Glomerular visceral epithelial cell (primary cell): ENCODE data around the gene DENND2A.
"Not testable (repeated sequence)": the region's sequence is repeated elsewhere in the genome, so short reads cannot be mapped to it uniquely, and the experiment has no call there.

Experiments used
- DNase-seq: peaks from one replicate; pipeline ENCODE4 v3.0.0-alpha.2; 2016; ENCODE audit errors: extremely low spot score

Gene DENND2A

DNA sequence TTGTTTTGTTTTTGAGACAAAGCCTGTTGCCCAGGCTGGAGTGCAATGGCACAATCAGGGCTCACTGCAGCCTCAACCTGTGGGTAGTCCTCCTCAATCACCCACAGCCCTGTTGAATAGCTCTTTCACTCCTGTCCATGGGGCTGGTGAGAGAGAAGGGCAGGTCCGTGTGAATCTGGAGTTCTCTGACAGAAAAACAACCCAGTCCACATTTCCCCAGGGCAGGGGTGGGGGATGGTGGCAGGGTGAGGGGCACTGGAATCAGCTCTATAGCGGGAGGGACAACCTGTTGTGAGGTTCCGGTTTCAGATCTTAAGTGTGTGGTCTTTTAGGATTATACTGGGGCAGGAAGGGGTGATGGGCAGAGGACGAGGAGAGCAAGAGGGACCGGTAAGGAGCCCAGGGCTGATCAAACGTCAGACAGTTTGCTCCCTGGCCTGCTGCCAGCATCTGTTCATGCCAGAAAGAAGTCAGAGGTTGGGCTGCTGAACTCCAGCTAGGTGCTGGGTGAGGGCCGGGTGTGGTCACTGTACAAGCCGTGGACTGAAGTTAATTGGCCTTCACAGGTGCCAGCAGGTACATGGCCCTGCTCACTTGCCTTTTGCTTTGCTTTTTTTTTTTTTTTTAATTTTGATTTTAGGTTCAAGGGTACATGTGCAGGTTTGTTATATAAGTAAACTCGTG, 128.2 kb downstream of the DENND2A start:
- DNase-seq: peak; percentile 27

DNA sequence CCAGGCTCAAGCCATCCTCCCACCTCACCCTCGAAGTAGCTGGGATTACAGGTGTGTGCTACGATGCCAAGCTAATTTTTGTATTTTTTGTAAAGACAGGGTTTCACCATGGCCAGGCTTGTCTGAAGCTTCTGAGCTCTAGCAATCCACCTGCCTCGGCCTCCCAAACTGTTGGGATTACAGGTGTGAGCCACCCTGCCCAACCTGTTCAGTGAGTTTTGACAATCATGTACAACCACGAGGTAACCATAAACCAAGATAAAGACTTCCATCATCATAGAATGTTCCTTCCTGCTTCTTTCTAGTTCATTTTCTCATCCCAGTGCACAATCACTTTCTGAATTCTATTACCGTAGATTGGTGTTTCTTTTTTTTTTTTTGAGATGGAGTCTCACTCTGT, 130.8 kb downstream of the DENND2A start:
- no peak for DNase-seq

DNA sequence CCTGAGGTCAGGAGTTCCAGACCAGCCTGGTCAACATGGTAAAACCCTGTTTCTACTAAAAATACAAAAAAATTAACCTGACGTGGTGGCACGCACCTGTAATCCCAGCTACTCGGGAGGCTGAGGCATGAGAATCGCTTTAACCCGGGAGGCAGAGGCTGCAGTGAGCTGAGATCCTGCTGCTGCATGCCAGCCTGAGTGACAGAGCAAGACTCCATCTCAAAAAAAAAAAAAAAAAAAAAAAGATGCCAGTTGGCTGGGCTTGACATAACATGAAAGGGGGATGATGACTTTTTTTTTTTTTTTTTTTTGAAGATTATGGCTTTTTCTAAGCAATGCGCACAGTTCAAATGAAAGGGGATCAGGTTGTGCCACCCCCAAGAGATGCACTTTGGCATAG, 133.1 kb downstream of the DENND2A start:
- not testable (repeated sequence) for DNase-seq

DNA sequence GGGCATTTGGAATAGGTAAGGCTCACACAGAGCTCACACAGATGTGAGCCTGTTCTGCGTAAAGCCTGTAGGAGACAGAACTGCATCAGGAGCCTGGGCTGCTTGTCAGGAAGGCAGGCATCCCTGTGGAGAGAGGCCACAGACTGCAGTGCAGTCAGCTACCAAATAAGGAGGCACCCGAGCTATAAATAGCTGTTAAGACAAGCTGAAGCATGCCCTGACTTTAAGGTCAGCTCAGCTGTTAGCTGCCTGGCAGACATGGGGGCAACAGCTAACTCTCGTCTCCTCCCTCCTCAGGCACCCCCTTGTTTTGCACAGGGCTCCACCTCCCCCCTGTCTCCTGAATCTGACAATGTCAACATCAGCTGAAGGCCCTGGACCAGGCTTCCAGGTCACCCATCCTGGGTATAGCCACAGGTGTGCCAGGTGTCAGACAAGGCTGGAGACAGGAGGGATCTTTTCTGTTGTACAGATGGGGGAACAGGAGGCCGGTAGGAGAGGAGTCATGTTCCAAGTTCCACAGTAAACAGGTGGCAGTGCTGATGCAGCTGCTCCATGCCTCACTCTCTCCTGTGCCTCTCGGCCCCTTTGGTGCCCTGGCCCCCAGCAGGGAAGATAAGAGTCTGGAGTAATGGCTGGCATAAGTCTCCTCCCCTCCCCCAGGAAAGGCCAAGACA, 133.7 kb downstream of the DENND2A start:
- peak; percentile 44 for DNase-seq

DNA sequence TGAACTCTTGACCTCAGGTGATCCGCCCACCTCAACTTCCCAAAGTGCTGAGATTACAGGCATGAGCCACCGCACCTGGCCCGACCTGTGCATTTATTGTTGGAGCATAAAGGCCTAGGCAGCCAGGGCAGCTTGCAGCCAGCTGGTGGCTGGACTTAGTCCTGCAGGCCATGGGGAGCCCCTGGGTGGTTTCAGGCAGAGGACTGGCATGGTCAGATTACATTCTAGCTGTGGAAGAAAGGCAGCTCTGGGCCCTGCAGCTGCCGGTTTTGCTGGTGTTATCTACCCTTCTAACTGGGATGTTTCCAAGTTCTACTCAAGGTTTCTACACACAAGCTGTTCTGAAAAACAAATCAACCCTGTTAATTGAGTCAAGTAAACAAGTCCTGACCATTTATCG, 138.6 kb downstream of the DENND2A start:
- DNase-seq: no peak

DNA sequence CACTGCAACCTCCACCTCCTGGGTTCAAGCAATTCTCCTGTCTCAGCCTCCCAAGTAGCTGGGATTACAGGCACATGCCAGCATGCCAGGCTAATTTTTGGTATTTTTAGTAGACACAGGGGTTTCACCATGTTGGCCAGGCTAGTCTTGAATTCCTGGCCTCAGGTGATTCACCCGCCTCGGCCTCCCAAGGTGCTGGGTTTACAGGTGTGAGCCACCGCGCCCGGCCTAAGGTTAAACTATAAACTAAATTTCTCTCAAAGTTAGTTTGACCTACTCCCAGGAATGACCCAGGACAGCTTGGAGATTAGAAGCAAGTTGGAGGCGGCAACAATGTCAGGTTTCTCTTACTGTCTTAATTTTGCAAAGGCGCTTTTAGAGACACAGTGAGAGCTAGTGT, 142.8 kb downstream of the DENND2A start:
- DNase-seq: not testable (repeated sequence)

DNA sequence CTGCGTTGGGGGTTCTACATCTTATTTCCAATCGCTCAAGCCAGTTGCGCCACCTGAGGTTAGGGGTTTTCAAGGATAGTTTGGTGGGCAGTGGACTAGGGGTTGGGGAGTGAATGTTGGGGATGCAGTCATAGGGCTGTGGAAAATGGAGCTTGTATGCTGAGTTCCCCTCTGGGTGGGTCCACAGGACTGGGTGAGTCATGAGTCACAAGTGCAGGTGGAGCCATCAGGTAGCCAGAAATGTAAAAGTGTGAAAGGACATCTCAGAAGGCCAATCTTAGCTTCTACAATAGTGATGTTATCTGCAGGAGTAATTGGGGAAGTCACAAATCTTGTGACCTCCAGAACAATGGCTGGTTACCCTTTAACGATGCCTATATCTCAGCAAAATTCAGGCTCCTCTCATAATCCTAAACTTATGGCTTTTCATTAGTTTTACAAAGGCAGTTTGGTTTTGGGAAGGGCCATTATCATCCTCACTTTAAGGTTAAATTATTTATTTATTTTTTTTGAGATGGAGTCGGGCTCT, 143.3 kb downstream of the DENND2A start:
- DNase-seq: no peak

DNA sequence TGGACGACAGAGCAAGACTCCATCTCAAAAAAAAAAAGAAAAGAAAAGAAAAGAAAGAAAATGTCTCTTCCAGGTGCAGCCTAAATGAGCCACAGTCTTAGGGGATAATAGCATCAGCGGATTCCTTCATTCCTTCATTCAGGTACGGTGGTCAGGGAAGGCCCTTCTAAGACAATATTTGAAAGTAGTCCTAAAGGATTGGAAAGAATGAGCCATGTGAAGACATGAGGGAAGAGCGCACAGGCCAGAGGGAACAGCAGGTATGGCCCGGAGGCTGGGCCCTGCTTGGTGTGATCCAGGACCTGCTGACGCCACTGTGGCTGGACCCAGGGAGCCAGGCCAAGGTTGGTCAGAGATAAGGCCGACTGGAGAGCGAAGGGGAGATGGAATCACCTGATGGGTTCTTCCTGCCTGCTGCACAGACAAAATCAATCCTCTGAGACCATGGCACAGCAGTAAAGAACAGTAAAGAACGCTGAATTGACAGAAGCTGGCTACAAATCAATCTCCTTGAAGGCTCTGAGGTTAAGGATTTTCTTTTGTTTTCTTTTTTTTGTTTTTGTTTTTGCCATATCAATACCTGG, 145.0 kb downstream of the DENND2A start:
- DNase-seq: no peak

DNA sequence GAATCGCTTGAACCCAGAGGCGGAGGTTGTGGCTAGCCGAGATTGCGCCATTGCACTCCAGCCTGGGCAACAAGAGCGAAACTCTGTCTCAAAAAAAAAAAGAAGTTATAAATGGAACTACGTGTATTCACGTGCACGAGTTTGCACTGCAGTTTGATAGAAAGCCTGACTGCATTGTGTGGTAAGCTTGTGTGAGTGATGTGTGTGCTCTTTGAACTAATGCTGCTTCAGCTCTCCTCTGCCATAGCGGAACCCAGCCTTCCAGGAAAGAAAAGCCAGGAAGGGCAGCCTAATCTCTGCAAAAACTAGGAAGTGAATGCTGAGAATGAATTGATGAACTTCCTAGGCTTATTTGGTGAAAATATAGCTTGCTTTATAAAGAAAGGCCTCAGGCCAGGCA, 145.7 kb downstream of the DENND2A start:
- DNase-seq: no peak

DNA sequence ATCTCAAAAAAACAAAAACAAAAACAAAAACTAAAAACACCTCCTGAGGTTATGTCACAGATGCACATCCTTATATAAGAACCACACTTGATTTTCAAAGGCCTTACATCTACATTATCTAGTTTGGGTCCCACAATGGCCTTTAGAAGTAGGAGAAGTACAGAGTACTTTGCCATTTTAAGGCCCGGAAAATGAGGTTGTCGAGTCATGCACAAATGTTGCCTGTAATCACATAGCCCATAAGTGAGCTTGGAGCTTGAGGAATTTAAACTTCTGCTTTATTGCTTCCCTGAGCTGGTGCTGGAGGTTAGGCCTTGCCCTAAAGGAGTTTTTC, 151.6 kb downstream of the DENND2A start:
- DNase-seq: no peak

DNA sequence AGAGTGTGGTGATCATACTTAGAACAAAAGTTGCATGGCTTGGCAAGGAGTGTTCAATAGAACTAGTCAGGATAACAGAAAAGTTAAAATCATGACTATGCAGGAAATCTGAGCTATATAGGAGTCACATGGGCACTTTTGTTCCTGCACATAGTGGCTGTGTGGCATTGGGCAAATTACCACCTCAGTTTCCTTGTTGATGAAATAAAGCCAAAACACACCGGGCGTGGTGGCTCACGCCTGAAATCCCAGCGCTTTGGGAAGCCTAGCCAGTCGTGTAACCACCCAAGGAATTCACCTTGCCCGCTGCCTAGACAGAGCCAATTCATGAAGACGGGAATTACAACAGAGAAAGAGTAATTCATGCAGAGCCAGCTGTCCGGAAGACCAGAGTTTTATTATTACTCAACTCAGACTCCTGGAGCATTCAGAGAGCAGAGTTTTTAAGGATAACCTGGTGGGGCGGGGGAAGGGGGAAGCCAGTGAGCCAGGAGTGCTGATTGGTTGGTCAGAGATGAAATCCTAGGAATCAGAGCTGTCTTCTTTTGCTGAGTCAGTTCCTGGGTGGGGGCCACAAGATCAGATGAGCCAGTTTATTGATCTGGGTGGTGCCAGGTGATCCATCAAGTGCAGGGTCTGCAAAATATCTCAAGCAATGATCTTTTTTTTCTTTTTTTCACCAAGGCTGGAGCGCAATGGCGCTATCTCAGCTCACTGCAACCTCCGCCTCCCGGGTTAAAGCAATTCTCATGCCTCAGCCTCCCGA, 154.9 kb downstream of the DENND2A start:
- DNase-seq: peak; percentile 20

DNA sequence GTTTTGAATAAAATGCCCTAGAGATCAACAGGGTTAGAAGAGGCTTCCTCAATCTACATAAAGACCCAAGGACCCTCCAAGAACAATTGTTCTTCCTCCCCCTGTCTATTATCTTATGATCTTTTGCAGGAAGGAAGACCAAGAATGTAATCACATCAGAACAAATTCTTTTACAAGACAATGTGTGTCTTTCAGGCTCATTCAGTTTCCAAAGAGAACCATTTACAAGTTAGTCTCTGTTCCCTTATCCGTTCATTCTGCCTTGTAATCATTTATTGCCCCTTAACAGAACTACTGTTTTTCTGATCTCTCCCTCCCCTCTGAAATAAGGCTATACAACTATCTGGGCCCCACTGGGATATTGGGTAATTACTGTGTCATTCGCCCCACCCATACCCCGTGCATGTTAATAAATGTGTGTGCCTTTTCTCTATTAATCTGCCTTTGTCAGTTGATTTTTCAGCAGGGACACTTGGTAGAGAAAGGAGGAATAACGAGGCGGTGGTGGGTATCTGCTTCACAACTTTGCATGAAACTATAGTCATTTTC, 155.6 kb downstream of the DENND2A start:
- no peak for DNase-seq

DNA sequence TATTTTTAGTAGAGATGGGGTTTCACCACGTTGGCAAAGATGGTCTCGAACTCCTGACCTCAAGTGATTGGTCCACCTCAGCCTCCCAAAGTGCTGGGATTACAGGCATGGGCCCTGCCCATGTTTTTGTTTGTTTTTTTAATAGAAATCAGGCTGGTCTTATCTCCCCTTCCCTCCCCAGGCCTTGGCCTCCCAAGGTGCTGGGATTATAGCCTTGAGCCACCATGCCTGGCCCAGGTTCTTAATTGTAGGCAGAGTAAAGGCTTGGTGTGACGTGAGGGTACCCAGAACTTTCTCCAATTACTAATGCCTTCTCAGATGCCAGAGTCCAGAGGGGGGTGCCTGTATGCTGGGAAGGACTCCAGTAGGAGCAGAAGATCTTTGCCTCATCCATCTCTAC, 156.1 kb downstream of the DENND2A start:
- DNase-seq: no peak

DNA sequence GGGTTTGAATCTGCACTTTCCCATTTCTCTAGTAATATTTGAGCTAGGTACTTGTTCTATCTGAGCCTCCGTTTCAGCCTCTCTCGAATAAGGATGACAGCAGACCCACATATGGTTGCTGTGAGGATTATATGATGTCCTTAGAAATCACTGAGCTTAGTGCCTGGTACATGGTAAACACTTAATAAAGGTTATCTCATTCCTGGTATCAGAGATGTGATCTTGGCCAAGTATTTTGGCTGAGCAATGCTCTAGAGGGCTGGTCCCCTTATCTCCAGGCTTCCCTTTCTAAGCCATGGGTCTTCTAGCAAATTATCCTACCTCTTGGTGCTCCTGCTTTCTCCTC, 160.9 kb downstream of the DENND2A start:
- DNase-seq: no peak

DNA sequence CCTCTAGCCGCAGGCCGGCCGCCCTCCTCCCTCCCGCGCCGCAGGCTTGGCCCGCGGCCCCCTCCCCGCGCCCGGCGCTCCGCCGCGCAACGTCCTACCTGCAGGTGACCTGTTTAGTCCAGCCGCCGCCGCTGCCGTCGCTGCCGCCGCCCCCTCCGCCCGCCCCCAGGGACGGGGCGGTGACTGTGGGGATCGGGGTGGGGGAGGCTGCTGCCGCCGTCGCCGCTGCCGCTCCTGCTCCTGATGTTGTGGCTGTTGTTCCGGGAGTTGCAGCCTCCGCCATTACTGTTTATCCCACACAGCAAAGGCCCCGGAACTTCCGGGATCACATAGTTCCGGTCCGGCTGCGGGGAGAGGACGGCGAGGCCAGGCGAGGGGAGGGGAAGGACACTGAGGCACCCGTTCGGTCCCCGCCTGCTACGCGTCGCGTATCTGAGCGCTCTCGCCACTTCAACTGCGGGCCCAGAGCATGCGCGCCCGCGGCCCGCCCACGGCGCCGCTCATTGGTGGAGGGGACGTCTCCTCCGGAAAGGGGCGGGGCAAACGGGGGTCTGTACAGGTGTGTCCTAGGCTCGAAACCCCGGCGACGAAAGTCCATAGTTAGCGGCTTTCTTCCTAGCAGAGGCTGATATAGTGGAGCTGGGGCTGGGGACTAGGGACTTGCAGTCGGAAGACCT, 161.4 kb downstream of the DENND2A start, which contains the start of gene MKRN1:
Gene MKRN1, minus strand, starts transcription at position 444 of the 677 bp plus-strand sequence. Its CDS starts 161 bp downstream, at position 283.
- peak; percentile 91 for DNase-seq

DNA sequence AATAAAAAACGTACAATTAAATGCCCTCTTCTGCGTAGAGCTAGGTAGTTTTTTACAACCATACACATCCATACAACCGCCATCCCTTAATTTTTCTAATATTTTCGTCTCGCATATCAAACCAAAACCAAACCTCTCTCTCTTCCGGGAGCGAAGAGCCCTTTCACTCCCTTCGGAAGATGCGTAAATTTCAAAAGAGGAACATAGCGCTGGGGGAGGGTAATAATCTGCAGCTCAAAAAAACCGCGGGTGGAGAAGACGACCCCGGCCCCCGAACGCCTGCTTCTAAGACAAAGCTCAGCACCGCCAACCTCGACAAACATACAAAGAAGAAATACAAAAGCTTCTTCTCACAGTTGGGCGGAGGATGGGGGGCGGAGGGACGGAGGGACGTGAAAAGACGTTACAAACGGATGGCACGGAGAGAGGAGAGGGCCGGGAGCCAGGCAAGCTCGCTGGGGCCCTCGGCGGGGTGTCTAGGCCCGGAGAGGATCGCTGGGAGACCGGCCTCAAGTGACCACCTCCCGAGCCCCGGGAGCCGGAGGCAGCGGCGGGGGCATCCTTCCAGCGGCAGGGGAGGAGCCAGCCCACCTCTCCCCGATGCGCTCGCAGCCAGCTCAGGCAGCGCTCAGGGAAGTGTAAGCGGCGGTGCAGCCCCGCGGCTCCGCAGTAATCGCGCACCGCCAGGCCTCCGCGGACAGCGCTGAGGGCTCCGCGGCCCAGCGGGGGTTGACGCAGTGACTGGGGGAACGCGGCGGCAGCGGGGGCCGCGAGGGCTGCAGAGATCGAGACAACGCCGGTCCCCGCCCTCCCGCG, 162.2 kb downstream of the DENND2A start:
- DNase-seq: peak; percentile 35

DNA sequence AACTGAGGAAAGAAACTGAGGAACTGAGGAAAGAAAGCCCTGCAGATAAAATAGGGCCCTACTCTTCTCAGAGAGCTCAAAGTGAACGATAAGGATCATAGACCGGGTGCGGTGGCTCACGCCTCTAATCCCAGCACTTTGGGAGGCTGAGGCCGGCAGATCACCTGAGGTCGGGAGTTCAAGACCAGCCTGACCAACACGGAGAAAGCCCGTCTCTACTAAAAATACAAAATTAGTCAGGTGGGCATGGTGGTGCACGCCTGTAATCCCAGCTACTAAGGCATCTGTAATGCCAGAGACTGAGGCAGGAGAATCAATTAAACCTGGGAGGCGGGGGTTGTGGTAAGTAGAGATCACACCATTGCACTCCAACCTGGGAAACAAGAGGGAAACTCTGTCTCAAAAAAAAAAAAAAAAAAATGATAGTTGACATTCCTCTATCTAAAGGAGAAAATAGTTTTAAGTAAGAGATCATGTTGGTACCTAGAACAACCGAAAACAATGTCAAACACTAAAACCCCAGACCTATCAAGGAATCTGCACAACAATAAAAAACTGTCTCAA, 163.8 kb downstream of the DENND2A start:
- no peak for DNase-seq

DNA sequence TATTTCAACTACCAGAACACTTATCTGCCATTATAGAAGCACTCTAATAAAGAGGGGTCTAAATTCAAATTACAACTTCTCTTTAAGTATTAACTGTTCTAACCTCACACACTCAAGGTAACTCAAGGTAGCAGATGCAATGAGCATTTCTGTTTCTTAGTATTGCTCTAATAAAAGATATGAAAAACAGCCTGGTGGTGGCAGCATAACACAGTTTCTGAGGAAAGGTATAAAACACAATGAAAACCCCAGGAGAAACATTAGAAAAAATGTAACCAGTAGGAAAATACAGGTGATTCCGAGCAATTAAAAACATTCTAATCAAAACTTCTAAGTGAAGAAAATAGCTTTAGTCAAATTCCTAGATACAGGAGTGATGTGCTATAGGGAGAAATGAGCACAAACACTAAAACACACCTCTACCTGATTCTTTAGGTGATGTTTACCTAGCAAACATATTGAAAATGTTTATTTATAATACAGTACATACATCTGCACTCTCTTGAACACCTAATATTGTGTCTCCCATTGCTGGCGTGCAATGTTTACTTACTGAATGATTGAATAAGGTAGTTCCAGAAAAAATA, 164.8 kb downstream of the DENND2A start:
- peak; percentile 52 for DNase-seq
